ENCODE results near the gene TNNI2.

TNNI2 gene

GRCh38 chr11:1826552-1827094, 12.2 kb upstream of the TNNI2 start:
- TF ChIP-seq CTCF (IDR thresholded peaks at IDR 0.05; ENCODE audit: insufficient read depth, low read length, poor library complexity, severe bottlenecking): peak; percentile 37

GRCh38 chr11:1827095-1827813, 11.5 kb upstream of the TNNI2 start:
- H3K4me3 ChIP-seq (replicated peaks; ENCODE audit: low read depth, low read length): no peak overlapping the region
- no peaks in the 10 kb centered on the region; the same call in 1 of the 2 replicates for H3K27me3 ChIP-seq (replicated peaks; ENCODE audit: control insufficient read depth, insufficient read depth, low read length)
- TF ChIP-seq CTCF (IDR thresholded peaks at IDR 0.05; ENCODE audit: insufficient read depth, low read length, poor library complexity, severe bottlenecking): no peak
- H3K36me3 ChIP-seq (ENCODE audit: control insufficient read depth, insufficient read depth, low read length): no peaks in the 10 kb centered on the region
- DNase-seq (ENCODE audit: extremely low read depth, insufficient read length): no peak

More at GRCh38 chr11:1826552-1827094, 12.2 kb upstream of the TNNI2 start:
- Histone ChIP-seq H3K4me3 (replicated peaks; ENCODE audit: low read depth, low read length) (no peak overlapping the region), H3K27me3 (replicated peaks; ENCODE audit: control insufficient read depth, insufficient read depth, low read length) (no peaks in the 10 kb centered on the region; the same call in 1 of the 2 replicates), H3K36me3 (ENCODE audit: control insufficient read depth, insufficient read depth, low read length) (no peaks in the 10 kb centered on the region)
- DNase-seq (ENCODE audit: extremely low read depth, insufficient read length): no peak

GRCh38 chr11:1827931-1828330, 10.8 kb upstream of the TNNI2 start:
- H3K27me3 ChIP-seq (replicated peaks; ENCODE audit: control insufficient read depth, insufficient read depth, low read length): no peaks in the 10 kb centered on the region; the same call in 1 of the 2 replicates
- no peak for TF ChIP-seq CTCF (IDR thresholded peaks at IDR 0.05; ENCODE audit: insufficient read depth, low read length, poor library complexity, severe bottlenecking)
- DNase-seq (ENCODE audit: extremely low read depth, insufficient read length): no peak
- no peak overlapping the region for H3K4me3 ChIP-seq (replicated peaks; ENCODE audit: low read depth, low read length)
- no peaks in the 10 kb centered on the region for H3K36me3 ChIP-seq (ENCODE audit: control insufficient read depth, insufficient read depth, low read length)

- H3K4me3 ChIP-seq (replicated peaks; ENCODE audit: low read depth, low read length): no peak overlapping the region
- H3K27me3 ChIP-seq (replicated peaks; ENCODE audit: control insufficient read depth, insufficient read depth, low read length): no peaks in the 10 kb centered on the region; the same call in 1 of the 2 replicates
- TF ChIP-seq CTCF (IDR thresholded peaks at IDR 0.05; ENCODE audit: insufficient read depth, low read length, poor library complexity, severe bottlenecking): no peak
- no peak for DNase-seq (ENCODE audit: extremely low read depth, insufficient read length)
- H3K36me3 ChIP-seq (ENCODE audit: control insufficient read depth, insufficient read depth, low read length): no peaks in the 10 kb centered on the region
These were observed 10.2 kb upstream of the TNNI2 start for GRCh38 chr11:1828542-1828941.

GRCh38 chr11:1829039-1829820, 9.6 kb upstream of the TNNI2 start:
- no peak for TF ChIP-seq CTCF (IDR thresholded peaks at IDR 0.05; ENCODE audit: insufficient read depth, low read length, poor library complexity, severe bottlenecking)
- H3K36me3 ChIP-seq (ENCODE audit: control insufficient read depth, insufficient read depth, low read length): no peaks in the 10 kb centered on the region
- H3K27me3 ChIP-seq (replicated peaks; ENCODE audit: control insufficient read depth, insufficient read depth, low read length): no peaks in the 10 kb centered on the region; the same call in 1 of the 2 replicates
- H3K4me3 ChIP-seq (replicated peaks; ENCODE audit: low read depth, low read length): no peak overlapping the region
- DNase-seq (ENCODE audit: extremely low read depth, insufficient read length): no peak

Measured in GM06990 (cell line).